NCI-H2081 (cell line): ENCODE data around the gene TMEM185A.
"Not testable (repeated sequence)": the region's sequence is repeated elsewhere in the genome, so short reads cannot be mapped to it uniquely, and the experiment has no call there.

Source experiments
- DNase-seq, 2 experiments: peaks; one replicate each; lab custom pipeline; 2025; lab: John Stamatoyannopoulos, UW

The TMEM185A gene

GRCh38 chrX:149626829-149627228, 4.8 kb downstream of the TMEM185A start:
- DNase-seq: not testable (repeated sequence)

DNA sequence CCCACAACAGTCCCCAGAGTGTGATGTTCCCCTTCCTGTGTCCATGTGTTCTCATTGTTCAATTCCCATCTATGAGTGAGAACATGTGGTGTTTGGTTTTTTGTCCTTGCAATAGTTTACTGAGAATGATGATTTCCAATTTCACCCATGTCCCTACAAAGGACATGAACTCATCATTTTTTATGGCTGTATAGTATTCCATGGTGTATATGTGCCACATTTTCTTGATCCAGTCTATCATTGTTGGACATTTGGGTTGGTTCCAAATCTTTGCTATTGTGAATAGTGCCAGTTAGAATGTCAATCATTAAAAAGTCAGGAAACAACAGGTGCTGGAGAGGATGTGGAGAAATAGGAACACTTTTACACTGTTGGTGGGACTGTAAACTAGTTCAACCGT, 11.9 kb downstream of the TMEM185A start:
- DNase-seq: not testable (repeated sequence)

DNA sequence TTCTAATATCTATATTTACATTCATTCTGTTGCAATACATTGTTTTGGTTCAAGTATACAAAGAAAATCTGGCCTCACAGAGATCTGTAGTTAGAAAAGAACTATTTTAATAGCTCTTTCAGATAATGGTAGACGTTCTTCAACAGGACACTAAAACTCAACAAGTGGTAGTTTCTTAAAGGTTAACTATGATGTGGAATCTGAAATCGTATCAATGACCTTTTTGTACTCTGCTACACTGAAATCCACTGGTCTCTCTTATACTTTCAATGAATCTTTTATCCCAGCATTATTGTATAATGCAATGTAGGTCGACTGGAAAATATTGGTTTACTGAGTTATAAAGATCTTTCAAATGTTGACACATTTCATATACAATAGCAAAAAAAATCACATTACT, 12.7 kb downstream of the TMEM185A start:
- DNase-seq: no peak

GRCh38 chrX:149611623-149612175, 19.9 kb downstream of the TMEM185A start:
- no peak for DNase-seq

GRCh38 chrX:149610511-149610910, 21.1 kb downstream of the TMEM185A start:
- DNase-seq: no peak

DNA sequence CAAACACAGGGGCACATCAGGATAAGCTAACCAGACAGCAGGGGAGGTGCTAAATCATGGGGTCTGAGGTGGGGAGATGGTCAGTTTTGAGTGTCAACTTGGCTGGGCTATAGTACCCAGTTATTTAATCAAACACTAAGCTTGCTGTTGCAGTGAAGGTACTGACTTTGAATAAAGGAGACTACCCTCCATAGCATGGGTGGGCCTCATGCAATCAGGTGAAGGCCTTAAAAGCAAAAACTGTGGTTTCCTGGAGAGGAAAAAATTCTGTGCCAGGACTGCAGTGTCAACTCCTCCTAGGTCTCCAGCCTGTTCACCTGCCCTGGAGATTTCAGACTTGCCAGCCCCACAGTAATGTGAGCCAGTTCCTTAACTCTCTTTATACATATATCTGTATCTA, 23.9 kb downstream of the TMEM185A start:
- DNase-seq: no peak

DNA sequence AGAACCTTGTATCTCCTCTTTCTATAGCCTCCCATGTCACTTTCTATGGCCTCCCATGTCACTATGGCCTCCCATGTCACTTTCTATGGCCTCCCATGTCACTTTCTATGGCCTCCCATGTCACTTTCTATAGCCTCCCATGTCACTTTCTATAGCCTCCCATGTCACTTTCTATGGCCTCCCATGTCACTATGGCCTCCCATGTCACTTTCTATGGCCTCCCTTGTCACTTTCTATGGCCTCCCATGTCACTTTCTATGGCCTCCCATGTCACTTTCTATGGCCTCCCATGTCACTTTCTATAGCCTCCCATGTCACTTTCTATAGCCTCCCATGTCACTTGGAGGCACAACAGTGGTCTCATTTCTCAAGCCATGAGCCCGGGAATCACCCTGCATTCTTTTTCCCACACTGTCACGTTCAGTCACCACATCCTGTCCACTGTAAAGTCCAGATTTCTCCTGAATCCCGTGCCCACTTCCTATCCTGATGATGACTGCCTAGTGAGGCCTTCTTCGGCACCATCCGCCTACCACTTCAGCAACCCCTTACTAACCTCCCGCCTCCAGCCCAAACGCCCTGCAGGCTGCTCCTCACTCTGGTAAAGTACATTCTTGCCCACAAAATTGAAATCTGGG, 26.2 kb downstream of the TMEM185A start:
- not testable (repeated sequence) for DNase-seq

DNA sequence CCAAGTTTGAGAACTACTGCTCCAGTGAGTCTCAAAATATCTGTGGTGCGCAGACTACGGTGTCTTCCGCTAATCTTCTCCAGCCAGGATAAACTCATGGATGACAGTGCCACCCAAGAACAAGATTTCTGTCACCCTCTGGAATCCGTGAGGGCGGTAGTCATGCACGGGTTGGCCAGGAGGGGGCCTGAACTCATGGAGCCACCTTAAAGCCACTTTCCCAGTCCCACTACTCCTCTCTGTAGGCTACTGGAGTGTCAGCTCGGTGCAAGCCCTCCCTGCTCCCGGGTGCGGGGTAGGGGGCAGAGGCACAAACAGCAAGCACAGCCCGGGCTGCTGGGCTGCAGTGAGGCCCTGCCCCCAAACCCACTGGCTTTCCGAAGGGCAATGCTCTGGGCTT, 33.0 kb downstream of the TMEM185A start:
- DNase-seq: not testable (repeated sequence)

DNA sequence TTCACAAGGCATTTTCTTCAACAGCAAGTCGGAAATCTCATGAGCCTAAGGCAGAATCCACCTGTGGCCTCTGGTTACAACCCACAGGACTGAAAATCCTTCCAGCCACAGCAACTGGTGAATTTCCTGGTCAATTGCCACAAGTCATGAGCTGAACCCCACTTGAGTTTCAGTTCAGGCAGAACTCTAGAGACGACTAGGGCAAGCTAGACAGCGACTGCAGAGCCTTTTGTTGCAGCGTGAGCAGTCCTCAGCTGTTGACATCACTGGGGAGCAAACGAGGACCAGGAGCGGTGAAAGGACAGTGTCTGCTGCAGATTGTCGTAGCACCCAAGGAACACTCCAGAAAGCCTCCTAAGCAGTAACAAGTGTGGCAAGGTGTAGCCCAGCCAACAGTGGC, 35.6 kb downstream of the TMEM185A start:
- DNase-seq: not testable (repeated sequence)

DNA sequence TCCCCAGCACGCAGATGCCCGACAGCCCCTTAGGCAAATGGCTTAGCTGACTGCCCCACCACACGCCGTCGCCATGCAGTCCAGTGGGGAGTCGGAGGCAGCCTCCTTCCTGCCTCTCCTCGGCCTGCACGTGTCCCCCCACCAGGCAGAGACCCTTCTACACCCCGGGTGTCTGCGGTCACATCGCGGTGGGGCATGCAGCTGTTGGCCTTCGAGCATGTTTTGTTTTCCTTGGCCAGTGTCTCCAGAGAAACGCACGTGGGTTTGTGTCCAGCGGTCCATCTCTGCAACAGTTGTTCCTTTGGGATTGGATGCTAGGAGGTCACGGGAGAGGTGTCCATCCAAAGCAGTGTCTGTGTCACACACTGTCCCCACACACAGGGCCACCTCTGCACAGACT, 36.4 kb downstream of the TMEM185A start, which contains the start of gene HSFX2:
TSS of gene HSFX2 (minus strand) at position 101 of the 400 bp plus-strand sequence. CDS start 614 bp downstream, outside the sequence.
- not testable (repeated sequence) for DNase-seq

- DNase-seq: not testable (repeated sequence)
These were observed 40.6 kb downstream of the TMEM185A start for GRCh38 chrX:149590993-149591392.

DNA sequence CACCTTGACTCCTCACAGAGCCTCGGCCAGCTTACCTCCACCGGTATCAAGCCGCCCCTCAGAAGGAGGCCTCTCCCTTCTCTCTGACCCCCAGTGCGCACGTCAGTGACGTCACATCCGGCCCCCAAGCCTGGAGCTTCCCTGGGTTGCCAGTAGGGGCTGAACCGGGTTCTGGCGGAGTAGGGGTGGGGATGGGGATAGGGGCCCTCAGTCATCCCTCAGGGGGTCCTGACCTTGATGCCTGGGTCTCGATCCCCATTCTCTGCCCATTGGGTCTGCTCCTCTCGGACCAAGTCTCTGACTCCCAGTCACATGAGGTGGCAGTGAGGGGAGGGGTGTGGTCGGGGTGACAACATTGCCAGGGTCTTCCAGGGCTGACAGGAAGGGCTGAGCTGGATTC, 44.2 kb downstream of the TMEM185A start, which contains the start of gene MAGEA9B:
TSS of gene MAGEA9B (minus strand) at position 101 of the 400 bp plus-strand sequence. CDS start 4,280 bp downstream, outside the sequence.
- DNase-seq: not testable (repeated sequence)

GRCh38 chrX:149585631-149586030, 46.0 kb downstream of the TMEM185A start:
- not testable (repeated sequence) for DNase-seq

- DNase-seq: not testable (repeated sequence)
These were observed 58.1 kb downstream of the TMEM185A start for GRCh38 chrX:149573456-149573855.

DNA sequence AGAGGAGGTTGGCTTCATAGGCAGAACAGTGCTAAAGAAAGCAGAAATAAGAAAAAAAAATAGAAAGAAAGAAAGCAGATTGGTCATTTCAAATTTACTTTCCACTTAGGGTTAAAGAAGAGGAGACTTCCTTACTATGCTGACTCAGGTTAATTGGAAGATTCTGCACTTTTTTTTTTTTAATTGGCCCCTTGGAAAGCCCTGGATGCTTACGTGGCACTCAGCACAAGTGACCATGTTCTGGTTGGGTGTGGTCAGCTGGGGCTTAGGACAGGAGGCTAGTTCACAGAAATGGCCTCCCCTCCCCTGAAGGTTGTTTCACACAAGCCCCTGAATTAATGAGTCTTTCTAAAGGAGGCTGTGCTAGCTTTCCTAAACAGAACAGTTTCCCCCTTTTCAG, 58.8 kb downstream of the TMEM185A start:
- no peak for DNase-seq

DNA sequence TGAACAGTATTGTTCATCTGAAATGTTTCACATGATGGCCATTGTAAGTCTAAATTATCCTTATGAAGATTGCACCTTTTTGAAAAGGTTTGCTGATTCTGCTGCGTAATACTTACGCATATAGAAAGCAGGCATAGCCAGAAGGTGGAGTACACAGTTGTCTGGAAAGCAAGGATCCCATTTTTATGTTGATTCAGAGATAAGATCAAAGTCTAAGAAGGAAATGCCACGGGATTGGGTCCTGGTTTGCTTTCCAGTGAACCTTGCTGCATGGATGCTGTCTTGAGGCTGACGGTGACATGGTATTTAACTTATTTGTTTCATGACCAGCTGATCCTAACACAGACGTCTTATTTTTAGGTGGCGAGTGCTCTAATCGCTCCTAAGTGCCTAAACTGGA, 59.8 kb downstream of the TMEM185A start:
- DNase-seq: no peak

DNA sequence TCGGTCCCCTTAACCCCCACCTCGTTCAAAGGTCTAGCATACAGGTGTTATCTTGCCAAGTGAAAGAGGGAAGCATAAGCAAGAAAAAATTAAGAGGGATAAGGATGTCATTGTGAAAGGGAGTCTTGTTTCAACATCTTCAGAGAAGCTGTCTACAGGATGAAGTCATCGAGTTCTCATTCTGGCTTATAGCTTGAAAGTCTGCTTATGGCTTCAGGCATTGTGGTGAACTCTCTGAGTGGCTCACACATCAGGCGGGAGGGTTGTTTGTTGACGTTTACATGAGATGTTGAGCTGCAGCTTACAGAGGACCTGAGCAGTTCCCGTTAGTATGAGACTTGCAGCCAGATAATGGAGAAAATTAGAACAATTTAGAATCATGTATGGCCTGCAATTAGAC, 60.9 kb downstream of the TMEM185A start:
- no peak for DNase-seq

GRCh38 chrX:149569770-149570169, 61.8 kb downstream of the TMEM185A start:
- no peak for DNase-seq

- DNase-seq: no peak
These were observed 62.8 kb downstream of the TMEM185A start for GRCh38 chrX:149568701-149569296.

- no peak for DNase-seq
These were observed 63.8 kb downstream of the TMEM185A start for GRCh38 chrX:149567621-149568417.

GRCh38 chrX:149563359-149563758, 68.2 kb downstream of the TMEM185A start:
- no peak for DNase-seq

DNA sequence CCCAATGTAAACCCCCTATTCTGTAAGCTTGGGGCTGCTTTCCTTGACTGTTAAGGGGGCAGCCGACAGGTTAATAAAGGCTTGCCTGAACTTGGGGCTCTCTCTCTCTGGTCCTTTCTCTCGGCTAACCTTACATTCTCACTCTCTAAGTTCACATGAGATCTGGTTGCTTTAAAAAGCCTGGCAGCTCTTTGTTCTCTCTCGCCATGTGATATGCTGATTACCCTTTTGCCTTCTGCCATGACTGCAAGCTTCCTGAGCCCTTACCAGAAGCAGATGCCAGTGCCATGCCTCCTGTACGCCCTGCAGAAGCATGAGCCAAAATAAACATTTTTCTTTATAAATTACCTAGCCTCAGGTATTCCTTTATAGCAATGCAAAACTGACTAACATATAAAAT, 76.3 kb downstream of the TMEM185A start:
- DNase-seq: not testable (repeated sequence)

GRCh38 chrX:149551939-149552248, 79.7 kb downstream of the TMEM185A start:
- not testable (repeated sequence) for DNase-seq
